Liver (tissue), 3 donors: Measurements from ENCODE around the gene USP17L18.
"Not testable (repeated sequence)": the region's sequence is repeated elsewhere in the genome, so short reads cannot be mapped to it uniquely, and the experiment has no call there.

Source experiments
- JUND ChIP-seq, 2 donors: IDR thresholded peaks; 2 replicates each; pipeline ENCODE4 v1.6.1; 2016; ENCODE audit warnings: antibody characterized with exemption in 2 of 2
- TF ChIP-seq, protein P1 (sequence below): fragments of 150-350 bp; IDR thresholded peaks from 2 replicates; pipeline ENCODE4 v1.5.1; 2017; ENCODE audit warnings: improper control_type of control experiment, low read depth, low read length; ENCODE audit not compliant: missing input control
- donor health status: healthy.
- donor health status: healthy.

DNA sequence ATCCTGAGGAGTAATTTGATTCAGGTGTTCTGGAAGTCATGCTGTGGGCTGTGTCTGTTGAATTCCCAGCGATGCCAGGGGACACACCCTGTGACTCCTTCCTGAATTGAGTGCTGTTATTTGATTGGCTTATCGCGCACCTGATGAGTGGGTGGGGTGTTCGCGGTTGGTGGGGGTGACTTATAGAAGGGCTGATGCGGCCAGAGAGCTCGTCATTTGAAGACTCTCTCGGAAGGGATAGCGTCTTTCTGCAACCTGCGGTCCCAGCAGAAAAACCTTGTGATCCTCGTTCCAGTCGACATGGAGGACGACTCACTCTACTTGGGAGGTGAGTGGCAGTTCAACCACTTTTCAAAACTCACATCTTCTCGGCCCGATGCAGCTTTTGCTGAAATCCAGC is 9.4 kb downstream of the USP17L18 start, which contains the start of gene USP17L20:
- TF ChIP-seq, protein P1, sequence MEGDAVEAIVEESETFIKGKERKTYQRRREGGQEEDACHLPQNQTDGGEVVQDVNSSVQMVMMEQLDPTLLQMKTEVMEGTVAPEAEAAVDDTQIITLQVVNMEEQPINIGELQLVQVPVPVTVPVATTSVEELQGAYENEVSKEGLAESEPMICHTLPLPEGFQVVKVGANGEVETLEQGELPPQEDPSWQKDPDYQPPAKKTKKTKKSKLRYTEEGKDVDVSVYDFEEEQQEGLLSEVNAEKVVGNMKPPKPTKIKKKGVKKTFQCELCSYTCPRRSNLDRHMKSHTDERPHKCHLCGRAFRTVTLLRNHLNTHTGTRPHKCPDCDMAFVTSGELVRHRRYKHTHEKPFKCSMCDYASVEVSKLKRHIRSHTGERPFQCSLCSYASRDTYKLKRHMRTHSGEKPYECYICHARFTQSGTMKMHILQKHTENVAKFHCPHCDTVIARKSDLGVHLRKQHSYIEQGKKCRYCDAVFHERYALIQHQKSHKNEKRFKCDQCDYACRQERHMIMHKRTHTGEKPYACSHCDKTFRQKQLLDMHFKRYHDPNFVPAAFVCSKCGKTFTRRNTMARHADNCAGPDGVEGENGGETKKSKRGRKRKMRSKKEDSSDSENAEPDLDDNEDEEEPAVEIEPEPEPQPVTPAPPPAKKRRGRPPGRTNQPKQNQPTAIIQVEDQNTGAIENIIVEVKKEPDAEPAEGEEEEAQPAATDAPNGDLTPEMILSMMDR = not testable (repeated sequence)
- TF ChIP-seq JUND (IDR thresholded peaks at IDR 0.05) = not testable (repeated sequence)
